ENCODE data around the gene RIPK1.
A peak's percentile ranks its signal among the peaks of the same experiment; 100 is the strongest.
"Not testable (repeated sequence)": the region's sequence is repeated elsewhere in the genome, so short reads cannot be mapped to it uniquely, and the experiment has no call there.

The RIPK1 gene

DNA sequence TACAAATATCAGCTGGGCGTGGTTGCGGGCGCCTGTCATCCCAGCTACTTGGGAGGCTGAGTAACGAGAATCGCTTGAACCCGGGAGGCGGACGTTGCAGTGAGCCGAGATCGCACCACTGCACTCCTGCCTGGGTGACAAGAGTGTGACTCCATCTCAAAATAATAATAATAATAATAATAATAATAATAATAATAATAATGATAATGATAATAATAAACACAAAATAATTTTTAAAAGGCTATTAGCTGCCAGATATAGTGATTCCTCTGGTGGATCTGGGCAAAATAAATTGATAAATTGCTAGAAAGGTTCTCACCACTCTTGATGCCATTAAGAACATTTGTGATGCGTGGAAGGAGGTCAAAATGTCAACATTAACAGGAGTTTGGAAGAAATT, 8.2 kb upstream of the RIPK1 start:
- H3K9me3 ChIP-seq (ENCODE audit: control insufficient read depth in 5 of 5, low read length in 5 of 5); H3K27me3 ChIP-seq (ENCODE audit: control insufficient read depth in 5 of 5, insufficient read depth in 4 of 5, low read length in 5 of 5); H3K27ac ChIP-seq (ENCODE audit: low read depth, low read length); H3K4me3 ChIP-seq (ENCODE audit: low read depth in 1 of 5, low read length in 5 of 5); H3K36me3 ChIP-seq (ENCODE audit: control insufficient read depth in 5 of 5, insufficient read depth in 5 of 5, low read length in 5 of 5); H3K9ac ChIP-seq (ENCODE audit: low read length in 5 of 5): not testable (repeated sequence)
- peaks cover 5 to 17% (median 14%) of the 10 kb centered on the region in 5 donors for H3K4me1 ChIP-seq (ENCODE audit: control insufficient read depth in 5 of 5, insufficient read depth in 5 of 5, low read length in 5 of 5)

GRCh38 chr6:3061501-3061941, 6.8 kb upstream of the RIPK1 start:
- Histone ChIP-seq H3K9me3 (ENCODE audit: control insufficient read depth in 5 of 5, low read length in 5 of 5) (no peaks in the 10 kb centered on the region), H3K9ac (ENCODE audit: low read length in 5 of 5) (no peak overlapping the region), H3K4me1 (ENCODE audit: control insufficient read depth in 5 of 5, insufficient read depth in 5 of 5, low read length in 5 of 5) (peaks cover 2 to 11% (median 9%) of the 10 kb centered on the region in 5 donors), H3K27ac (ENCODE audit: low read depth, low read length) (no peak overlapping the region), H3K36me3 (ENCODE audit: control insufficient read depth in 5 of 5, insufficient read depth in 5 of 5, low read length in 5 of 5) (no peaks in the 10 kb centered on the region), H3K27me3 (ENCODE audit: control insufficient read depth in 5 of 5, insufficient read depth in 4 of 5, low read length in 5 of 5) (no peaks in the 10 kb centered on the region), H3K4me3 (ENCODE audit: low read depth in 1 of 5, low read length in 5 of 5) (no peak overlapping the region)

- Histone ChIP-seq H3K4me1 (ENCODE audit: control insufficient read depth in 5 of 5, insufficient read depth in 5 of 5, low read length in 5 of 5) (peaks cover 2 to 18% (median 14%) of the 10 kb centered on the region in 5 donors), H3K4me3 (ENCODE audit: low read depth in 1 of 5, low read length in 5 of 5) (peak overlapping the region; percentile 53 to 94 (median 84)), H3K27ac (ENCODE audit: low read depth, low read length) (peak overlapping the region; percentile 70), H3K9ac (ENCODE audit: low read length in 5 of 5) (peak overlapping the region in 2 of 5 donors; percentile 45 to 56)
- not testable (repeated sequence) for H3K36me3 ChIP-seq (ENCODE audit: control insufficient read depth in 5 of 5, insufficient read depth in 5 of 5, low read length in 5 of 5); H3K27me3 ChIP-seq (ENCODE audit: control insufficient read depth in 5 of 5, insufficient read depth in 4 of 5, low read length in 5 of 5); H3K9me3 ChIP-seq (ENCODE audit: control insufficient read depth in 5 of 5, low read length in 5 of 5)
Observed at GRCh38 chr6:3063340-3063732, 5.0 kb upstream of the RIPK1 start.

- H3K27ac ChIP-seq (ENCODE audit: low read depth, low read length): peak overlapping the region; percentile 70
Observed at GRCh38 chr6:3063733-3064700, 4.3 kb upstream of the RIPK1 start.

GRCh38 chr6:3071568-3071967, 3.3 kb downstream of the RIPK1 start:
- Histone ChIP-seq H3K27me3 (ENCODE audit: control insufficient read depth in 5 of 5, insufficient read depth in 4 of 5, low read length in 5 of 5) (no peaks in the 10 kb centered on the region), H3K9ac (ENCODE audit: low read length in 5 of 5) (no peak overlapping the region), H3K27ac (ENCODE audit: low read depth, low read length) (no peak overlapping the region), H3K9me3 (ENCODE audit: control insufficient read depth in 5 of 5, low read length in 5 of 5) (no peaks in the 10 kb centered on the region), H3K36me3 (ENCODE audit: control insufficient read depth in 5 of 5, insufficient read depth in 5 of 5, low read length in 5 of 5) (peaks cover 0 to 9% (median 7%) of the 10 kb centered on the region in 5 donors), H3K4me3 (ENCODE audit: low read depth in 1 of 5, low read length in 5 of 5) (no peak overlapping the region), H3K4me1 (ENCODE audit: control insufficient read depth in 5 of 5, insufficient read depth in 5 of 5, low read length in 5 of 5) (peaks cover 0 to 49% (median 37%) of the 10 kb centered on the region in 5 donors)

More at GRCh38 chr6:3063733-3064700, 4.3 kb upstream of the RIPK1 start:
- no peaks in the 10 kb centered on the region for H3K9me3 ChIP-seq (ENCODE audit: control insufficient read depth in 5 of 5, low read length in 5 of 5)
- H3K4me1 ChIP-seq (ENCODE audit: control insufficient read depth in 5 of 5, insufficient read depth in 5 of 5, low read length in 5 of 5): peaks cover 2 to 20% (median 15%) of the 10 kb centered on the region in 5 donors
- peak overlapping the region; percentile 38 to 92 (median 69) for H3K9ac ChIP-seq (ENCODE audit: low read length in 5 of 5)
- H3K4me3 ChIP-seq (ENCODE audit: low read depth in 1 of 5, low read length in 5 of 5): peak overlapping the region; percentile 73 to 94 (median 84)
- no peaks in the 10 kb centered on the region for H3K36me3 ChIP-seq (ENCODE audit: control insufficient read depth in 5 of 5, insufficient read depth in 5 of 5, low read length in 5 of 5)
- H3K27me3 ChIP-seq (ENCODE audit: control insufficient read depth in 5 of 5, insufficient read depth in 4 of 5, low read length in 5 of 5): no peaks in the 10 kb centered on the region

DNA sequence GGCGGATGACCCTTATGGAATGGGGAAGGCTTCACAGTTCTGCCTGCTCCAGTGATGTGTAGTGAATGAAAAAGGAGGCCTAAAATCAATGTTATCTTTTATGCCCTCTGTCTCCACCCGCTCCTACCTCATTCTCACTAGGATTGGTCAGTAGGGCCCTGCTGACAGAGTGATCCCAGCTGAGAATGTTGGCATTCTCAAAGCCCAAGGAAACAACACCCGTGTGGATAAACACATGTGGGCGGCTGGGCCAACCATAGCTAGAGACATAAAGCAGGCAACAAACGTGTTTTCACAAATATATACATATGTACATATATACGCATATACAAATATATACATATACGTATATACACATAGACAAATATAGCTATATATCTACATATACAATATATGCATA, 4.5 kb downstream of the RIPK1 start:
- Histone ChIP-seq H3K27ac (ENCODE audit: low read depth, low read length) (no peak overlapping the region), H3K36me3 (ENCODE audit: control insufficient read depth in 5 of 5, insufficient read depth in 5 of 5, low read length in 5 of 5) (peaks cover 7 to 20% (median 19%) of the 10 kb centered on the region in 5 donors), H3K4me3 (ENCODE audit: low read depth in 1 of 5, low read length in 5 of 5) (no peak overlapping the region), H3K9ac (ENCODE audit: low read length in 5 of 5) (no peak overlapping the region), H3K27me3 (ENCODE audit: control insufficient read depth in 5 of 5, insufficient read depth in 4 of 5, low read length in 5 of 5) (no peaks in the 10 kb centered on the region), H3K4me1 (ENCODE audit: control insufficient read depth in 5 of 5, insufficient read depth in 5 of 5, low read length in 5 of 5) (peaks cover 0 to 46% (median 36%) of the 10 kb centered on the region in 5 donors), H3K9me3 (ENCODE audit: control insufficient read depth in 5 of 5, low read length in 5 of 5) (no peaks in the 10 kb centered on the region)

DNA sequence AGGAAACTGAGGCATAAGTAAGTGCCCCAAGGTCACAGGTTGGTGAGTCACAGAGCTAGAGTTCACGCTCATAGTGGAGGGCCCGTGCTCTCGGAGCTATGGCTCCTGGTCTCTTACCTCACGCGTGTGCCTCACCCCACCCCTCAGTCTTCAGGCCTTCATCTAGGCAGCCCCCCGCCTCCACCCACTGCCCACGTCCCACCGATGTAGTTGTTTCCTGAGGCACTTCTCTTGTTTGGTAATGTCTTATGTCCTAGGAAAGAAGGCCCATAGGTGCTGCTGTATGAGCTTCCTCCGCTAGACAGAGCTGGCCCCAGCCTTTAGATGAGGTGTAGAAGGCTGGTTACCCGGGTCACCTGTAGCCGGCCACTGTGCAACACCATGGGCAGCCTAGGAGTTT, 5.1 kb downstream of the RIPK1 start:
- no peak overlapping the region for H3K9ac ChIP-seq (ENCODE audit: low read length in 5 of 5)
- no peak overlapping the region for H3K4me3 ChIP-seq (ENCODE audit: low read depth in 1 of 5, low read length in 5 of 5)
- H3K9me3 ChIP-seq (ENCODE audit: control insufficient read depth in 5 of 5, low read length in 5 of 5): no peaks in the 10 kb centered on the region
- peaks cover 10 to 26% (median 25%) of the 10 kb centered on the region in 5 donors for H3K36me3 ChIP-seq (ENCODE audit: control insufficient read depth in 5 of 5, insufficient read depth in 5 of 5, low read length in 5 of 5)
- H3K27ac ChIP-seq (ENCODE audit: low read depth, low read length): no peak overlapping the region
- H3K27me3 ChIP-seq (ENCODE audit: control insufficient read depth in 5 of 5, insufficient read depth in 4 of 5, low read length in 5 of 5): no peaks in the 10 kb centered on the region
- peaks cover 0 to 43% (median 36%) of the 10 kb centered on the region in 5 donors for H3K4me1 ChIP-seq (ENCODE audit: control insufficient read depth in 5 of 5, insufficient read depth in 5 of 5, low read length in 5 of 5)

- peaks cover 24 to 48% (median 41%) of the 10 kb centered on the region in 5 donors for H3K36me3 ChIP-seq (ENCODE audit: control insufficient read depth in 5 of 5, insufficient read depth in 5 of 5, low read length in 5 of 5)
- H3K27ac ChIP-seq (ENCODE audit: low read depth, low read length): no peak overlapping the region
- H3K27me3 ChIP-seq (ENCODE audit: control insufficient read depth in 5 of 5, insufficient read depth in 4 of 5, low read length in 5 of 5): no peaks in the 10 kb centered on the region
- H3K9me3 ChIP-seq (ENCODE audit: control insufficient read depth in 5 of 5, low read length in 5 of 5): no peaks in the 10 kb centered on the region
- H3K4me3 ChIP-seq (ENCODE audit: low read depth in 1 of 5, low read length in 5 of 5): no peak overlapping the region
- peaks cover 0 to 25% (median 20%) of the 10 kb centered on the region in 5 donors for H3K4me1 ChIP-seq (ENCODE audit: control insufficient read depth in 5 of 5, insufficient read depth in 5 of 5, low read length in 5 of 5)
- H3K9ac ChIP-seq (ENCODE audit: low read length in 5 of 5): no peak overlapping the region
Observed at GRCh38 chr6:3075772-3076113, 7.4 kb downstream of the RIPK1 start.

- H3K36me3 ChIP-seq (ENCODE audit: control insufficient read depth in 5 of 5, insufficient read depth in 5 of 5, low read length in 5 of 5): peaks cover 30 to 54% (median 47%) of the 10 kb centered on the region in 5 donors
Observed at GRCh38 chr6:3076320-3076719, 8.0 kb downstream of the RIPK1 start.

DNA sequence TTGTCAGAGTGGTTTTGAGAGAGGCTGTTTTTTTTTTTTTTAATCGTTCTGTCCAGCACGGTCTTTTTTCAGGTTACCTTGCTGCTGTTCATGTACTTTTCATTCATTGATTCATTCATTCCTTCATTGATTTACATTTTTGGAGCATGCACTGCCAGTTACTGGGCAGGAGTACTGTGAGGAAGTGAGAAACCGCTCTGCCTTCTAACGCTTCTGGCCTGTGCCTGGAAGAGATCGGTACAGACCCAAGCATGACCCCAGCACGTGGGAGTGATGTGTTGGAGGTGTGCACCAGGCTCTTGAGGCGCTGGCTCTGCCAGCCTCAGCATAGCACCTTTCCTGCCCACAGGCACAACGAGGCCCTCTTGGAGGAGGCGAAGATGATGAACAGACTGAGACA, 9.1 kb downstream of the RIPK1 start:
- Histone ChIP-seq H3K9ac (ENCODE audit: low read length in 5 of 5) (no peak overlapping the region), H3K4me3 (ENCODE audit: low read depth in 1 of 5, low read length in 5 of 5) (no peak overlapping the region), H3K9me3 (ENCODE audit: control insufficient read depth in 5 of 5, low read length in 5 of 5) (no peaks in the 10 kb centered on the region), H3K36me3 (ENCODE audit: control insufficient read depth in 5 of 5, insufficient read depth in 5 of 5, low read length in 5 of 5) (peaks cover 30 to 61% (median 53%) of the 10 kb centered on the region in 5 donors), H3K27ac (ENCODE audit: low read depth, low read length) (no peak overlapping the region), H3K27me3 (ENCODE audit: control insufficient read depth in 5 of 5, insufficient read depth in 4 of 5, low read length in 5 of 5) (no peaks in the 10 kb centered on the region), H3K4me1 (ENCODE audit: control insufficient read depth in 5 of 5, insufficient read depth in 5 of 5, low read length in 5 of 5) (peaks cover 0 to 20% (median 14%) of the 10 kb centered on the region in 5 donors)

More at GRCh38 chr6:3076320-3076719, 8.0 kb downstream of the RIPK1 start:
- H3K27ac ChIP-seq (ENCODE audit: low read depth, low read length): no peak overlapping the region
- no peaks in the 10 kb centered on the region for H3K27me3 ChIP-seq (ENCODE audit: control insufficient read depth in 5 of 5, insufficient read depth in 4 of 5, low read length in 5 of 5)
- H3K9ac ChIP-seq (ENCODE audit: low read length in 5 of 5): no peak overlapping the region
- no peak overlapping the region for H3K4me3 ChIP-seq (ENCODE audit: low read depth in 1 of 5, low read length in 5 of 5)
- H3K4me1 ChIP-seq (ENCODE audit: control insufficient read depth in 5 of 5, insufficient read depth in 5 of 5, low read length in 5 of 5): peaks cover 0 to 21% (median 16%) of the 10 kb centered on the region in 5 donors
- no peaks in the 10 kb centered on the region for H3K9me3 ChIP-seq (ENCODE audit: control insufficient read depth in 5 of 5, low read length in 5 of 5)
